ENCODE results near the gene YTHDF2.

DNA sequence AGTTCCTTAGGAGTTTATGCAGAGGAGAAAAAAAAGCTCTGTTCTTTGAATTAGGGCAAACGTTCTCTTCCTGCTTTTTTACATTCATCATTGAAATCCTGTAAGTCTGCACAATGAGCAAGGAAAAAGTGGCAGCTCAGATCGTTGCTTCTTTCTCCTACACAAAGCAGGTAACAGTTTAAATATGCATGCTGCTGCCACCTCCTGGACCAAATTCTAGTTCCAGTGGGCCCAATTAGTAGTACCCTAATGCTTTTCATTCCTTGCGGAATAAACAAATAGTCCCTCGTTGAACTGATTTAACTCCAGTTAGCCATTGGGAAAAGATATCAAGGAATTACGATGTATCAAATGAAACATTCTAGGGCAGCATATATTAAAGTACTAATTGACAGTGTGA lies 20.1 kb downstream of the YTHDF2 start:
- TF ChIP-seq, protein P1, sequence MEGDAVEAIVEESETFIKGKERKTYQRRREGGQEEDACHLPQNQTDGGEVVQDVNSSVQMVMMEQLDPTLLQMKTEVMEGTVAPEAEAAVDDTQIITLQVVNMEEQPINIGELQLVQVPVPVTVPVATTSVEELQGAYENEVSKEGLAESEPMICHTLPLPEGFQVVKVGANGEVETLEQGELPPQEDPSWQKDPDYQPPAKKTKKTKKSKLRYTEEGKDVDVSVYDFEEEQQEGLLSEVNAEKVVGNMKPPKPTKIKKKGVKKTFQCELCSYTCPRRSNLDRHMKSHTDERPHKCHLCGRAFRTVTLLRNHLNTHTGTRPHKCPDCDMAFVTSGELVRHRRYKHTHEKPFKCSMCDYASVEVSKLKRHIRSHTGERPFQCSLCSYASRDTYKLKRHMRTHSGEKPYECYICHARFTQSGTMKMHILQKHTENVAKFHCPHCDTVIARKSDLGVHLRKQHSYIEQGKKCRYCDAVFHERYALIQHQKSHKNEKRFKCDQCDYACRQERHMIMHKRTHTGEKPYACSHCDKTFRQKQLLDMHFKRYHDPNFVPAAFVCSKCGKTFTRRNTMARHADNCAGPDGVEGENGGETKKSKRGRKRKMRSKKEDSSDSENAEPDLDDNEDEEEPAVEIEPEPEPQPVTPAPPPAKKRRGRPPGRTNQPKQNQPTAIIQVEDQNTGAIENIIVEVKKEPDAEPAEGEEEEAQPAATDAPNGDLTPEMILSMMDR (conservative IDR thresholded peaks at IDR 0.05; ENCODE audit: low read depth, low read length): peak; percentile 56
- no peak for TF ChIP-seq EZH2phosphoT487 (IDR thresholded peaks at IDR 0.05; ENCODE audit: borderline replicate concordance, low read length)
- TF ChIP-seq EZH2 (IDR thresholded peaks at IDR 0.05; ENCODE audit: low read length, unreplicated experiment): no peak

Measured in PC-3 (cell line).